DND-41 (cell line): ENCODE measurements around the gene PTPRJ.

Experiments used
- ATAC-seq: fragments of 200-7000 bp; cut with Tn5 transposase; 3 replicates; pipeline ENCODE4 v1.9.1; 2021; ENCODE audit warnings: low read depth; ENCODE audit not compliant: insufficient read depth
- DNase-seq: peaks from one replicate; pipeline ENCODE4 v3.0.0-alpha.2; 2020
- H2AFZ ChIP-seq: 2 replicates; pipeline ENCODE4 v1.6.0; 2012; ENCODE audit warnings: low read depth, low read length
- H3K27ac ChIP-seq: 2 replicates; pipeline ENCODE4 v1.5.1; 2012; ENCODE audit warnings: low read length, inconsistent platforms
- H3K27me3 ChIP-seq: fragments of 200-600 bp; sonication (generic); 2 replicates; pipeline ENCODE4 v1.6.0; 2012; ENCODE audit warnings: low read length, mild to moderate bottlenecking, inconsistent platforms; ENCODE audit not compliant: insufficient read depth, poor library complexity
- H3K36me3 ChIP-seq: 2 replicates; pipeline ENCODE4 v1.5.1; 2012; ENCODE audit warnings: low read length, inconsistent platforms; ENCODE audit not compliant: insufficient read depth
- H3K4me1 ChIP-seq: 2 replicates; pipeline ENCODE4 v1.5.1; 2012; ENCODE audit warnings: mild to moderate bottlenecking, low read length; ENCODE audit not compliant: insufficient read depth
- H3K4me2 ChIP-seq: 2 replicates; pipeline ENCODE4 v1.6.0; 2012; ENCODE audit warnings: mild to moderate bottlenecking, moderate library complexity, low read length, inconsistent platforms; ENCODE audit not compliant: insufficient read depth
- H3K4me3 ChIP-seq, 2 experiments: fragments of 200-600 bp in 1 of 2; shearing (Covaris generic) in 1 of 2; 2 replicates each; pipeline ENCODE4 v1.5.1; 2012 to 2016; ENCODE audit warnings: inconsistent platforms in 2 of 2, low read length in 2 of 2, mild to moderate bottlenecking in 2 of 2, low read depth in 1 of 2, moderate library complexity in 1 of 2
- H3K79me2 ChIP-seq: 2 replicates; pipeline ENCODE4 v1.6.0; 2012; ENCODE audit warnings: low read length, inconsistent platforms; ENCODE audit not compliant: insufficient read depth
- H3K9ac ChIP-seq: 2 replicates; pipeline ENCODE4 v1.6.0; 2012; ENCODE audit warnings: low read depth, mild to moderate bottlenecking, inconsistent platforms, low read length, moderate library complexity
- H3K9me3 ChIP-seq: 2 replicates; pipeline ENCODE4 v1.5.1; 2012; ENCODE audit warnings: low read length, moderate library complexity, mild to moderate bottlenecking, inconsistent platforms; ENCODE audit not compliant: insufficient read depth, severe bottlenecking
- H4K20me1 ChIP-seq: 2 replicates; pipeline ENCODE4 v1.6.0; 2012; ENCODE audit warnings: low read length; ENCODE audit not compliant: insufficient read depth
- EZH2 ChIP-seq: IDR thresholded peaks from 3 replicates; pipeline ENCODE4 v1.6.1; 2012; ENCODE audit warnings: borderline replicate concordance, low read depth, mild to moderate bottlenecking, moderate library complexity, low read length, inconsistent platforms; ENCODE audit not compliant: severe bottlenecking
- TF ChIP-seq, protein P1 (sequence below): IDR thresholded peaks from 2 replicates; pipeline ENCODE4 v1.5.1; 2012; ENCODE audit warnings: borderline replicate concordance, low read length, moderate library complexity, mild to moderate bottlenecking; ENCODE audit not compliant: poor library complexity, severe bottlenecking; ENCODE audit errors: extremely low read depth

PTPRJ gene

GRCh38 chr11:48063424-48063978 lies 83.1 kb downstream of the PTPRJ start:
- Histone ChIP-seq H3K9me3 (no peaks in the 10 kb centered on the region), H4K20me1 (peaks cover 3% of the 10 kb centered on the region), H3K79me2 (no peaks in the 10 kb centered on the region), H3K9ac (no peak overlapping the region), H2AFZ (no peak overlapping the region), H3K36me3 (no peaks in the 10 kb centered on the region), H3K4me3 (no peak overlapping the region), H3K27me3 (peaks cover 11% of the 10 kb centered on the region), H3K4me2 (no peak overlapping the region), H3K27ac (no peak overlapping the region), H3K4me1 (no peaks in the 10 kb centered on the region)
- ATAC-seq (no peak), DNase-seq (no peak)
- TF ChIP-seq, protein P1, sequence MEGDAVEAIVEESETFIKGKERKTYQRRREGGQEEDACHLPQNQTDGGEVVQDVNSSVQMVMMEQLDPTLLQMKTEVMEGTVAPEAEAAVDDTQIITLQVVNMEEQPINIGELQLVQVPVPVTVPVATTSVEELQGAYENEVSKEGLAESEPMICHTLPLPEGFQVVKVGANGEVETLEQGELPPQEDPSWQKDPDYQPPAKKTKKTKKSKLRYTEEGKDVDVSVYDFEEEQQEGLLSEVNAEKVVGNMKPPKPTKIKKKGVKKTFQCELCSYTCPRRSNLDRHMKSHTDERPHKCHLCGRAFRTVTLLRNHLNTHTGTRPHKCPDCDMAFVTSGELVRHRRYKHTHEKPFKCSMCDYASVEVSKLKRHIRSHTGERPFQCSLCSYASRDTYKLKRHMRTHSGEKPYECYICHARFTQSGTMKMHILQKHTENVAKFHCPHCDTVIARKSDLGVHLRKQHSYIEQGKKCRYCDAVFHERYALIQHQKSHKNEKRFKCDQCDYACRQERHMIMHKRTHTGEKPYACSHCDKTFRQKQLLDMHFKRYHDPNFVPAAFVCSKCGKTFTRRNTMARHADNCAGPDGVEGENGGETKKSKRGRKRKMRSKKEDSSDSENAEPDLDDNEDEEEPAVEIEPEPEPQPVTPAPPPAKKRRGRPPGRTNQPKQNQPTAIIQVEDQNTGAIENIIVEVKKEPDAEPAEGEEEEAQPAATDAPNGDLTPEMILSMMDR: no peak
- TF ChIP-seq EZH2: no peak

GRCh38 chr11:48064306-48064705 lies 83.9 kb downstream of the PTPRJ start:
- Histone ChIP-seq H2AFZ (no peak overlapping the region), H3K27me3 (peaks cover 11% of the 10 kb centered on the region), H3K9me3 (no peaks in the 10 kb centered on the region), H3K36me3 (no peaks in the 10 kb centered on the region), H3K4me3 (no peak overlapping the region), H3K27ac (no peak overlapping the region), H3K4me2 (no peak overlapping the region), H4K20me1 (peaks cover 3% of the 10 kb centered on the region), H3K4me1 (no peaks in the 10 kb centered on the region), H3K9ac (no peak overlapping the region), H3K79me2 (no peaks in the 10 kb centered on the region)
- DNase-seq: no peak
- ATAC-seq: no peak
- TF ChIP-seq EZH2: no peak
- TF ChIP-seq, protein P1: no peak

GRCh38 chr11:48066881-48067800 lies 86.8 kb downstream of the PTPRJ start:
- DNase-seq: no peak
- Histone ChIP-seq H2AFZ (no peak overlapping the region), H3K4me1 (no peaks in the 10 kb centered on the region), H4K20me1 (no peaks in the 10 kb centered on the region), H3K27me3 (no peaks in the 10 kb centered on the region), H3K4me2 (no peak overlapping the region), H3K9me3 (no peaks in the 10 kb centered on the region), H3K9ac (no peak overlapping the region), H3K4me3 (no peak overlapping the region), H3K27ac (no peak overlapping the region), H3K79me2 (no peaks in the 10 kb centered on the region), H3K36me3 (no peaks in the 10 kb centered on the region)
- TF ChIP-seq EZH2: no peak
- TF ChIP-seq, protein P1: no peak
- no peak for ATAC-seq
